ENCODE data around the gene TRIP4.

Gene TRIP4

GRCh38 chr15:64447536-64448315 lies 60.1 kb downstream of the TRIP4 start:
- no peak for DNase-seq (ENCODE audit: low read depth in 2 of 2)

- no peak for DNase-seq (ENCODE audit: low read depth in 2 of 2)
Measured at GRCh38 chr15:64452988-64453688, 65.5 kb downstream of the TRIP4 start.

- DNase-seq (ENCODE audit: low read depth in 2 of 2): no peak
Measured at GRCh38 chr15:64453689-64454037, 66.0 kb downstream of the TRIP4 start.

- no peak for DNase-seq (ENCODE audit: low read depth in 2 of 2)
Measured at GRCh38 chr15:64454282-64454681, 66.6 kb downstream of the TRIP4 start.

- no peak for DNase-seq (ENCODE audit: low read depth in 2 of 2)
Measured at GRCh38 chr15:64455961-64456371, 68.3 kb downstream of the TRIP4 start.

GRCh38 chr15:64456634-64457108 lies 69.0 kb downstream of the TRIP4 start:
- DNase-seq (ENCODE audit: low read depth in 2 of 2): no peak

- DNase-seq (ENCODE audit: low read depth in 2 of 2): no peak
Measured at GRCh38 chr15:64459066-64459781, 71.6 kb downstream of the TRIP4 start.

GRCh38 chr15:64460206-64460723 lies 72.6 kb downstream of the TRIP4 start, which contains the start of gene ZNF609:
ZNF609 (plus strand) TSS chr15:64460578; CDS start chr15:64499420, 38,842 bp downstream.
- peak; percentile 82 to 89 for DNase-seq (ENCODE audit: low read depth in 2 of 2)

GRCh38 chr15:64460724-64461720 lies 73.4 kb downstream of the TRIP4 start:
- peak; percentile 7 to 17 for DNase-seq (ENCODE audit: low read depth in 2 of 2)

GRCh38 chr15:64461721-64462162 lies 74.1 kb downstream of the TRIP4 start:
- DNase-seq (ENCODE audit: low read depth in 2 of 2): peak in 1 of 2 donors; percentile 23

- no peak for DNase-seq (ENCODE audit: low read depth in 2 of 2)
Measured at GRCh38 chr15:64462492-64462891, 74.9 kb downstream of the TRIP4 start.

GRCh38 chr15:64464276-64465005 lies 76.8 kb downstream of the TRIP4 start:
- no peak for DNase-seq (ENCODE audit: low read depth in 2 of 2)

- no peak for DNase-seq (ENCODE audit: low read depth in 2 of 2)
Measured at GRCh38 chr15:64466408-64467141, 78.9 kb downstream of the TRIP4 start.

- no peak for DNase-seq (ENCODE audit: low read depth in 2 of 2)
Measured at GRCh38 chr15:64472161-64472560, 84.5 kb downstream of the TRIP4 start.

- no peak for DNase-seq (ENCODE audit: low read depth in 2 of 2)
Measured at GRCh38 chr15:64474846-64475245, 87.2 kb downstream of the TRIP4 start.

GRCh38 chr15:64476550-64476949 lies 88.9 kb downstream of the TRIP4 start:
- DNase-seq (ENCODE audit: low read depth in 2 of 2): no peak

GRCh38 chr15:64478863-64479262 lies 91.2 kb downstream of the TRIP4 start:
- DNase-seq (ENCODE audit: low read depth in 2 of 2): no peak

GRCh38 chr15:64480891-64481290 lies 93.3 kb downstream of the TRIP4 start:
- no peak for DNase-seq (ENCODE audit: low read depth in 2 of 2)

- no peak for DNase-seq (ENCODE audit: low read depth in 2 of 2)
Measured at GRCh38 chr15:64483749-64484148, 96.1 kb downstream of the TRIP4 start.

All from stimulated activated CD8-positive, alpha-beta memory T cell treated with anti-CD3 and anti-CD28 coated beads, Interleukin-2, amount 100 ng/mL, for 48 hours (primary cell).